Measurements from ENCODE around the gene PVALB. TPM values are rescaled to one million over a fixed set of nuclear protein-coding genes. Genes with fewer than 3 reads are reported as not detected.

Gene PVALB
- total RNA-seq, 2 experiments from 2014 or later, result not detected

DNA sequence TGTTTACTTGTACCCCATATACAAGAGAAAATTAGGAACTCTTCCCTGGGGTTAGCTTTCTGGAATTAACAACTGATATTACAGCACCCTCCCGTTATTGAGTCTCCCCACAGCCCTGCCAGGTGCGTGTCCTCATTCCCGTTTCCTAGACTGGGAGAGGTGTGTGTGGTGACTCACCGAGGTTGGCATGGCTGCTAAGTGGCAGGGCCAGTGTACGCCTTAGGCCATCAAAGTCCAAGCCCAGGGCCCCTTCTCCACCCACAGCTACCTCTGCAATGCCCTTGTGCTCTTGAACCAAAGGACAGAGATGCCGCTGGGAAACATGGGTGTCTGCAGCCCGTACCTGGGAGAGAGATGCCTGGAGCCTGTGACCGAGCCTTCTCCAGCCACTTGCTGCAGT is 53.3 kb downstream of the PVALB start:
- H3K9me3 ChIP-seq (ENCODE audit: low read length), result no peaks in the 10 kb centered on the region
- H3K36me3 ChIP-seq (ENCODE audit: insufficient read depth, low read length), result no peaks in the 10 kb centered on the region
- no peak overlapping the region for H3K4me2 ChIP-seq (ENCODE audit: low read length)
- no peak for TF ChIP-seq EZH2phosphoT487 (IDR thresholded peaks at IDR 0.05; ENCODE audit: borderline replicate concordance, low read depth, low read length)
- TF ChIP-seq, protein P1, sequence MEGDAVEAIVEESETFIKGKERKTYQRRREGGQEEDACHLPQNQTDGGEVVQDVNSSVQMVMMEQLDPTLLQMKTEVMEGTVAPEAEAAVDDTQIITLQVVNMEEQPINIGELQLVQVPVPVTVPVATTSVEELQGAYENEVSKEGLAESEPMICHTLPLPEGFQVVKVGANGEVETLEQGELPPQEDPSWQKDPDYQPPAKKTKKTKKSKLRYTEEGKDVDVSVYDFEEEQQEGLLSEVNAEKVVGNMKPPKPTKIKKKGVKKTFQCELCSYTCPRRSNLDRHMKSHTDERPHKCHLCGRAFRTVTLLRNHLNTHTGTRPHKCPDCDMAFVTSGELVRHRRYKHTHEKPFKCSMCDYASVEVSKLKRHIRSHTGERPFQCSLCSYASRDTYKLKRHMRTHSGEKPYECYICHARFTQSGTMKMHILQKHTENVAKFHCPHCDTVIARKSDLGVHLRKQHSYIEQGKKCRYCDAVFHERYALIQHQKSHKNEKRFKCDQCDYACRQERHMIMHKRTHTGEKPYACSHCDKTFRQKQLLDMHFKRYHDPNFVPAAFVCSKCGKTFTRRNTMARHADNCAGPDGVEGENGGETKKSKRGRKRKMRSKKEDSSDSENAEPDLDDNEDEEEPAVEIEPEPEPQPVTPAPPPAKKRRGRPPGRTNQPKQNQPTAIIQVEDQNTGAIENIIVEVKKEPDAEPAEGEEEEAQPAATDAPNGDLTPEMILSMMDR (conservative IDR thresholded peaks at IDR 0.05; ENCODE audit: low read length), result no peak
- BruUV-seq (replicated peaks), result no TSS peak
- H3K79me2 ChIP-seq (ENCODE audit: insufficient read depth, low read depth, low read length), result no peaks in the 10 kb centered on the region
- intact Hi-C loops (cut with micrococcal nuclease; ENCODE audit: unreplicated experiment), result no loop called here
- H3K4me1 ChIP-seq (ENCODE audit: insufficient read depth, low read length, poor library complexity, severe bottlenecking), result no peaks in the 10 kb centered on the region
- CTCF ChIA-PET (ENCODE audit: unreplicated experiment), result interaction anchor here (0.7 kb wide), 1 partner anchor 11 kb away, joined by 3 read pairs; no protein-coding TSS in a partner anchor
- DNase-seq (ENCODE audit: low spot score), result no peak
- H4K20me1 ChIP-seq (ENCODE audit: insufficient read depth, low read length), result no peaks in the 10 kb centered on the region
- no peak overlapping the region for H3K27ac ChIP-seq (ENCODE audit: low read depth, low read length, poor library complexity, severe bottlenecking)
- POLR2A ChIA-PET, result no interaction called here
- no peaks in the 10 kb centered on the region for H3K9me2 ChIP-seq (ENCODE audit: insufficient read depth, low read length)
- H2AFZ ChIP-seq (ENCODE audit: low read length), result no peak overlapping the region
- no peak overlapping the region for H3K4me3 ChIP-seq (ENCODE audit: low read depth, low read length, poor library complexity, severe bottlenecking)

DNA sequence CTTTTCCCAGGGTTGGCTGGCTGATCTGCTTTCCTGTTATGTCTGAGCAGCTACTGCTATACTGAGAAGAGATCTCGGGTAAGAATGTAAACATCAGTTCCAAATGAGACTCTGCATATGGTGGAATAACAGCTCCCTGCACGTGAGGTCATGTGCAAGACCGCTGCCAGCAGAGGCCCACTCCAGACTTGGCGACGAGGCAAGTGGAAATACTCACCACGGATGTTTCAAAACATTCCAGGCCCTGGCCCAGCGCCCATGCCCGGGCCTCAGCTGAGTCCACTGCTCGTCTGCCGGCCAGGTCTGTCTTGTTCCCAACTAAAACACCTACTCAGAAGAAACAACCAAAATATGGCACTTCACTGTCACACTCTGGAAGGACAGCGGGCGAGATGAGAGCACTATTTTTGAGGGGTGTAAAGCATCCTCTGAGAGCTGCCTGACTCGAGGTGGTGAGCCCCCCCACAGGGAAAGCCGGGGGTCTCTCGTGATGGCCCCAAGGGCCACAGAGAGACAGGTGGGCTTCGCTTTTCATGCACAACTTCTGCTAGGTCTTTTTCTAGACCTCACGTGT is 54.1 kb downstream of the PVALB start:
- H3K4me1 ChIP-seq (ENCODE audit: insufficient read depth, low read length, poor library complexity, severe bottlenecking), result no peaks in the 10 kb centered on the region
- intact Hi-C loops (cut with micrococcal nuclease; ENCODE audit: unreplicated experiment), result no loop called here
- H4K20me1 ChIP-seq (ENCODE audit: insufficient read depth, low read length), result no peaks in the 10 kb centered on the region
- BruUV-seq (replicated peaks), result no TSS peak
- TF ChIP-seq, protein P1 (conservative IDR thresholded peaks at IDR 0.05; ENCODE audit: low read length), result no peak
- TF ChIP-seq EZH2phosphoT487 (IDR thresholded peaks at IDR 0.05; ENCODE audit: borderline replicate concordance, low read depth, low read length), result no peak
- no peak overlapping the region for H3K27ac ChIP-seq (ENCODE audit: low read depth, low read length, poor library complexity, severe bottlenecking)
- no peaks in the 10 kb centered on the region for H3K9me2 ChIP-seq (ENCODE audit: insufficient read depth, low read length)
- H3K36me3 ChIP-seq (ENCODE audit: insufficient read depth, low read length), result no peaks in the 10 kb centered on the region
- no peak overlapping the region for H3K4me2 ChIP-seq (ENCODE audit: low read length)
- H3K4me3 ChIP-seq (ENCODE audit: low read depth, low read length, poor library complexity, severe bottlenecking), result no peak overlapping the region
- ChIA-PET POLR2A (no interaction called here), CTCF (ENCODE audit: unreplicated experiment) (interaction anchor here (0.7 kb wide), 1 partner anchor 12 kb away, joined by 3 read pairs; no protein-coding TSS in a partner anchor)
- DNase-seq (ENCODE audit: low spot score), result no peak
- H3K79me2 ChIP-seq (ENCODE audit: insufficient read depth, low read depth, low read length), result no peaks in the 10 kb centered on the region
- H2AFZ ChIP-seq (ENCODE audit: low read length), result no peak overlapping the region
- no peaks in the 10 kb centered on the region for H3K9me3 ChIP-seq (ENCODE audit: low read length)

DNA sequence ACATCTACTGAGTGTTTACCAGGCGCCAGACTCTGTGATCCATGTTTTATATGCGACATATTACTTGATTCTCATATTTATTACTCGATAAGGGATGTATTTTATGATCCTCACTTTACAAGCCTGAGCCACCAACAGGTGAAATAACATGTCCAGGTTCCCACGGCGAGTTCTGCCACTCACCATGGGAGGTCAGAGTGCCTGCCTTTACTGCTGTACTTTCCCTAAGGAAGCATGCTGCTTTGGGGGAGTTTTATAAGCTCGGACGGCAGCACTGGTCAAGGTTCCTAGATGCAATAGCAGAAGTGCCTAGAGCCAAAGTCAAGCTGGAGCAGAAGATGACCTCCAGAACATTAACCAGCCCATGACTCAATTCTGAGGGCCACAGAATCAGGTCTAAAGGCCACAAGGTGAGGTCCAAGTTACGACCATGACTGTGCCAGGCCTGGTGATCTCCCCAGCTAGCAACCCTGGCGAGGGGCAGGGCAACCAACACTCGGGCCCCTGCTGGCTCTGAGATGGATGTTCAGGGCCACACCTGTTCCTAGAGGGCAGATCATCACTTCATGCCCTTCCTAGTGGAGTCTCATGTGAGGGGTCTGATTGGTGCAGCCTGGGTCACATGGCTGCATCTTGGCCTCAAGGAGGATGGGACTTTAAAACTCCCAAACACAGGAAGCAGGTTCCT is 55.1 kb downstream of the PVALB start:
- Histone ChIP-seq H3K9me2 (ENCODE audit: insufficient read depth, low read length) (no peaks in the 10 kb centered on the region), H3K27ac (ENCODE audit: low read depth, low read length, poor library complexity, severe bottlenecking) (no peak overlapping the region), H2AFZ (ENCODE audit: low read length) (no peak overlapping the region), H3K4me3 (ENCODE audit: low read depth, low read length, poor library complexity, severe bottlenecking) (no peak overlapping the region), H4K20me1 (ENCODE audit: insufficient read depth, low read length) (no peaks in the 10 kb centered on the region; the same call in 1 of the 2 replicates), H3K79me2 (ENCODE audit: insufficient read depth, low read depth, low read length) (no peaks in the 10 kb centered on the region), H3K4me2 (ENCODE audit: low read length) (no peak overlapping the region), H3K4me1 (ENCODE audit: insufficient read depth, low read length, poor library complexity, severe bottlenecking) (no peaks in the 10 kb centered on the region), H3K9me3 (ENCODE audit: low read length) (no peaks in the 10 kb centered on the region), H3K36me3 (ENCODE audit: insufficient read depth, low read length) (no peaks in the 10 kb centered on the region)
- ChIA-PET CTCF (ENCODE audit: unreplicated experiment) (no interaction called here), POLR2A (no interaction called here)
- TF ChIP-seq, protein P1 (conservative IDR thresholded peaks at IDR 0.05; ENCODE audit: low read length), result no peak
- TF ChIP-seq EZH2phosphoT487 (IDR thresholded peaks at IDR 0.05; ENCODE audit: borderline replicate concordance, low read depth, low read length), result no peak
- intact Hi-C loops (cut with micrococcal nuclease; ENCODE audit: unreplicated experiment), result no loop called here
- no peak for DNase-seq (ENCODE audit: low spot score)
- no TSS peak for BruUV-seq (replicated peaks)

Data from OCI-LY7 (cell line).